Neural progenitor cell (in vitro differentiated cells): Measurements from ENCODE around the gene ZDHHC8. TPM values are rescaled to one million over a fixed set of nuclear protein-coding genes. Genes with fewer than 3 reads are reported as not detected.

ENCODE experiments used
- DNase-seq: peaks from one replicate; pipeline ENCODE4 v3.0.0-alpha.2; 2016; ENCODE audit warnings: low spot score
- H2AFZ ChIP-seq: fragments of 200-600 bp; sonication (generic); replicated peaks from 2 replicates; pipeline ENCODE4 v1.6.1; 2016; ENCODE audit warnings: antibody characterized with exemption
- H3F3A ChIP-seq: fragments of 200-600 bp; sonication (generic); 2 replicates; pipeline ENCODE4 v1.6.1; 2016; ENCODE audit warnings: antibody characterized with exemption, low read depth
- H3K27ac ChIP-seq: fragments of 200-600 bp; sonication (generic); 2 replicates; pipeline ENCODE4 v1.5.1; 2016; ENCODE audit warnings: mild to moderate bottlenecking
- H3K27me3 ChIP-seq: fragments of 200-600 bp; sonication (generic); 2 replicates; pipeline ENCODE4 v1.6.1; 2016; ENCODE audit warnings: mild to moderate bottlenecking, moderate library complexity
- H3K36me3 ChIP-seq: fragments of 200-600 bp; sonication (generic); 2 replicates; pipeline ENCODE4 v1.5.1; 2016
- H3K4me1 ChIP-seq: fragments of 200-600 bp; sonication (generic); 2 replicates; pipeline ENCODE4 v1.6.1; 2016; ENCODE audit warnings: mixed run types
- H3K4me2 ChIP-seq: fragments of 200-600 bp; sonication (generic); 2 replicates; pipeline ENCODE4 v1.6.1; 2016
- H3K4me3 ChIP-seq: fragments of 200-600 bp; sonication (generic); 2 replicates; pipeline ENCODE4 v1.5.1; 2016
- H3K79me2 ChIP-seq: fragments of 200-600 bp; sonication (generic); 2 replicates; pipeline ENCODE4 v1.6.1; 2016; ENCODE audit warnings: low read depth
- H3K9ac ChIP-seq: fragments of 200-600 bp; sonication (generic); 2 replicates; pipeline ENCODE4 v1.6.1; 2016
- H3K9me3 ChIP-seq: fragments of 200-600 bp; sonication (generic); 2 replicates; pipeline ENCODE4 v1.5.1; 2016; ENCODE audit warnings: low read depth
- H4K20me1 ChIP-seq: fragments of 200-600 bp; sonication (generic); 2 replicates; pipeline ENCODE4 v1.6.1; 2016; ENCODE audit warnings: low read depth
- H3K27ac Mint-ChIP-seq: 3 replicates; pipeline ENCODE4 v1.8.0; 2021; ENCODE audit warnings: mixed read lengths
- H3K27me3 Mint-ChIP-seq: 2 replicates; pipeline ENCODE4 v1.8.0; 2022; ENCODE audit warnings: low read depth, mild to moderate bottlenecking, inconsistent platforms, moderate library complexity, mixed read lengths; ENCODE audit not compliant: insufficient read depth
- H3K36me3 Mint-ChIP-seq: 3 replicates; pipeline ENCODE4 v1.8.0; 2021; ENCODE audit warnings: mixed read lengths
- H3K4me1 Mint-ChIP-seq: 3 replicates; pipeline ENCODE4 v1.8.0; 2021; ENCODE audit warnings: mixed read lengths
- H3K4me3 Mint-ChIP-seq: 3 replicates; pipeline ENCODE4 v1.8.0; 2021; ENCODE audit warnings: mild to moderate bottlenecking, moderate library complexity, mixed read lengths
- H3K9me3 Mint-ChIP-seq: 3 replicates; pipeline ENCODE4 v1.8.0; 2020; ENCODE audit warnings: mixed read lengths
- CTCF ChIP-seq: fragments of 200-600 bp; sonication (generic); IDR thresholded peaks from 2 replicates; pipeline ENCODE4 v1.5.1; 2017; ENCODE audit warnings: antibody characterized with exemption, mild to moderate bottlenecking
- EZH2 ChIP-seq: fragments of 200-600 bp; sonication (generic); IDR thresholded peaks from 2 replicates; pipeline ENCODE4 v1.6.1; 2017; ENCODE audit warnings: antibody characterized with exemption, mild to moderate bottlenecking, moderate library complexity
- EZH2phosphoT487 ChIP-seq: fragments of 200-600 bp; sonication (generic); IDR thresholded peaks from 2 replicates; pipeline ENCODE4 v1.6.1; 2017; ENCODE audit warnings: antibody characterized with exemption
- total RNA-seq: library from RNA; depleted of rRNA; stranded (reverse); fragments of >200 nt; gene quantifications from 2 replicates; pipeline ENCODE4 v1.2.3, GENCODE V29; 2015; ENCODE audit warnings: low replicate concordance

The ZDHHC8 gene
- total RNA-seq, 1 donor from 2014 or later, result 7.1 TPM

DNA sequence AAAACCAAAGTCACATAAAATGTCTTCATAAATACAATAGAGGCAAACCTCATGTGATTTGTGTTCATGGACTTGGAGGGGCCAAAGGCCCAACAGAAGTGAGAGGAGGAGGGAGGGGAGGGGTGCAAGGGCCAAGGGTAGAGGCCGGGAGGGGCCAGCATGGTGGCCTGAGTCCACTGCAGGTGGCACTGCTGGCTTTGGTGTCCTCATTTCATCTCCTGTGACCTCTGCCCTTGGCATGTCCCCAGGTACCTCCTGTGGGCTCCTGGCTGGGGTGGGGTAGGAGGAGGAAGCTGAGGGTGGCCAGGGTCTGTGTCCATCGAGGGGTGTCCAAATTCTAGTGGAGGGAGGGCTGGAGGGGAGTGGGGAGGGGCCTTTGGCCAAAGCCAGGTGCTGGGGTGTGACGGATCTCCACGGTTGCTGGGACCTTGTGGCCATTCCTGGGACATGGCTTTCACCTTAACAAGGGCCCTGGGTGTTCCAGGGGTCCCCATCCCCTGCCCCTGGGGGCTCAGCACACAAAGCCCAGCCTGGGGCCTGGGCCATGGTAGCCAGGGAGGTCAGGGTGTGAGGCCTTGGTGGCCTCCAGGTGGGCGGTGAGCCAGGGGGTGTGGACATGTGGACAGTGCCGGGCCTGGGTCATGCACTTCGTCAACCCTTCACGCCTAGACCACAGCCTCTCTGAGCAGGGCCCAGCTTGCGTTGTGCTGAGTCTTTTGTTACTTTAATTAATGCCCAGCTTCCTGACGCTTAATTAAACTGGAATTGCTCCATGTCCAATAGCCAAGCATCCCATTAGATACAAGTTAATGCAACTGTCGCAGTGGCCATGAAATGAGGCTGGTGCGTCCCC lies 39.9 kb downstream of the ZDHHC8 start:
- Histone ChIP-seq H3K4me3 (no peak overlapping the region), H3K9me3 (no peaks in the 10 kb centered on the region)

DNA sequence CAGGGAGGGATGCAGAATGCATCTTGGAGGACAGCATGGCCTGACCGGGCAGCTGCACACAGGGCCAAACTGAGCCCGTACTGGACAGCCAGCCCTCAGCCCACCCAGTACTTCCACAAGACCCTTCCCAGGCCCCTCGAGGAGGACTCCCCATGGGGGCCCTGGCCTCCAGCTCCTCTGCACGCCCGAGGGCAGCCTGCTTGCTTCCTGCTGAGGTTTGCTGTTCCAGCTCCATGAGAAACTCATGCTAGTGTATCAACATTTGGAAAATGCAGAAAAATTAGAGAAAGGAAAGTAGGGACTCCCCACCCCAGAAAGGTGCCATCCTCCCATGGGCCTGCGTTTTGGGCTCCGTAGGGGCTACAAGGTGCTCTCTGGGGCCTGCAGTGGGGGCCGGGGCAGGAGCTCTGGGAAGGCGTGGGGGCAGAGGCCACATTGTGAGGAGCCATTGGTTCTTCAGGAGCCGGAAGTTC lies 40.6 kb downstream of the ZDHHC8 start:
- H3K79me2 ChIP-seq, result no peaks in the 10 kb centered on the region
- peaks cover 9% of the 10 kb centered on the region for H3K4me1 Mint-ChIP-seq
- TF ChIP-seq CTCF (no peak), EZH2phosphoT487 (no peak), EZH2 (no peak)

More for the DNA sequence above, 39.9 kb downstream of the ZDHHC8 start:
- TF ChIP-seq EZH2 (no peak), CTCF (no peak), EZH2phosphoT487 (no peak)
- Histone ChIP-seq H3K36me3 (no peaks in the 10 kb centered on the region), H3K79me2 (no peaks in the 10 kb centered on the region), H3F3A (no peaks in the 10 kb centered on the region), H3K4me1 (no peaks in the 10 kb centered on the region), H3K27me3 (no peaks in the 10 kb centered on the region), H3K9ac (no peak overlapping the region), H3K4me2 (no peak overlapping the region), H3K27ac (no peak overlapping the region), H2AFZ (no peak overlapping the region), H4K20me1 (no peaks in the 10 kb centered on the region)
- Mint-ChIP-seq H3K36me3 (no peaks in the 10 kb centered on the region), H3K27ac (no peak overlapping the region), H3K9me3 (no peaks in the 10 kb centered on the region), H3K4me3 (no peak overlapping the region), H3K27me3 (peaks cover 3% of the 10 kb centered on the region), H3K4me1 (peaks cover 9% of the 10 kb centered on the region)
- no peak for DNase-seq

DNA sequence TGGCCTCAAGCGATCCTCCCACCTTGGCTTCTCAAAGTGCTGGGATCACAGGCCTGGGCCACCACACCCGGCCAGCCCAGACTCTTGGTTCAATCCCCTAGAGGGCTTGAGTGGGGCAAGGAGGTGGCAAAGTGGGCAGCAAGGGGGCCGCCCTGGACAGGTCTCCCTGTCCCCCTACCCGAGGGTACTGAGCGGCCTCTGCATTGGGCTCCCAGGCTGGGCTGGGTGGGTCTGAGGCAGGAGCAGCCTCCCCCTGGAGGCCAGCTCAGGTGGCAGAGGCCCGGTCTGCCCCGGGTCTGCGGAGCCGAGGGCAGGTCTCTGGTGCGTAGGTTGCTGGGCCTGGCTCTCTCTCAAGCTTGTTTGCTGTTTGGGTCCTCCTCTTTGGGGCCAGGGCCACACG lies 41.6 kb downstream of the ZDHHC8 start:
- no peaks in the 10 kb centered on the region for H4K20me1 ChIP-seq
- Mint-ChIP-seq H3K27me3 (peaks cover 7% of the 10 kb centered on the region), H3K27ac (no peak overlapping the region), H3K9me3 (no peaks in the 10 kb centered on the region), H3K4me3 (no peak overlapping the region), H3K36me3 (no peaks in the 10 kb centered on the region), H3K4me1 (peaks cover 13% of the 10 kb centered on the region)
- no peaks in the 10 kb centered on the region for H3K36me3 ChIP-seq
- H3K27me3 ChIP-seq, result no peaks in the 10 kb centered on the region
- H2AFZ ChIP-seq, result no peak overlapping the region
- TF ChIP-seq EZH2phosphoT487 (no peak), CTCF (no peak), EZH2 (no peak)
- H3F3A ChIP-seq, result no peaks in the 10 kb centered on the region
- no peak overlapping the region for H3K4me2 ChIP-seq
- H3K4me1 ChIP-seq, result no peaks in the 10 kb centered on the region
- H3K27ac ChIP-seq, result no peak overlapping the region
- H3K9me3 ChIP-seq, result no peaks in the 10 kb centered on the region
- no peak for DNase-seq
- no peak overlapping the region for H3K4me3 ChIP-seq
- no peaks in the 10 kb centered on the region for H3K79me2 ChIP-seq
- H3K9ac ChIP-seq, result no peak overlapping the region

More for the DNA sequence above, 40.6 kb downstream of the ZDHHC8 start:
- H3K9me3 ChIP-seq, result no peaks in the 10 kb centered on the region
- H3K9ac ChIP-seq, result no peak overlapping the region
- no peaks in the 10 kb centered on the region for H3K4me1 ChIP-seq
- H3K36me3 ChIP-seq, result no peaks in the 10 kb centered on the region
- H4K20me1 ChIP-seq, result no peaks in the 10 kb centered on the region
- no peaks in the 10 kb centered on the region for H3F3A ChIP-seq
- H3K27me3 ChIP-seq, result no peaks in the 10 kb centered on the region
- no peak for DNase-seq
- Mint-ChIP-seq H3K9me3 (no peaks in the 10 kb centered on the region), H3K4me3 (no peak overlapping the region), H3K36me3 (no peaks in the 10 kb centered on the region), H3K27ac (no peak overlapping the region), H3K27me3 (peaks cover 4% of the 10 kb centered on the region)
- H3K4me3 ChIP-seq, result no peak overlapping the region
- no peak overlapping the region for H3K4me2 ChIP-seq
- H2AFZ ChIP-seq, result no peak overlapping the region
- no peak overlapping the region for H3K27ac ChIP-seq
